K562 (cell line): ENCODE results near the gene TFCP2. TPM values are rescaled to one million over a fixed set of nuclear protein-coding genes. Genes with fewer than 3 reads are reported as not detected.

Experiments used
- ARID3B ChIP-seq: fragments of 250-450 bp; sonication (Bioruptor Pico); IDR thresholded peaks from 2 replicates; pipeline ENCODE4 v1.4.0; 2020; ENCODE audit warnings: borderline replicate concordance
- CBFB ChIP-seq: sonication (generic); formaldehyde crosslinking; IDR thresholded peaks from 2 replicates; pipeline ENCODE4 v1.4.0; 2020; ENCODE audit warnings: mild to moderate bottlenecking, missing genetic modification reagents
- CBX2 ChIP-seq: fragments of 200-600 bp; sonication (generic); IDR thresholded peaks from one replicate; pipeline ENCODE4 v1.6.1; 2012; ENCODE audit warnings: mild to moderate bottlenecking, low read length, inconsistent platforms; ENCODE audit not compliant: insufficient read depth, poor library complexity, severe bottlenecking
- CBX3 ChIP-seq, 2 experiments: IDR thresholded peaks; 1 replicate in 1 of 2; 2 replicates in 1 of 2; pipeline ENCODE4 v1.6.1; 2012; ENCODE audit warnings: inconsistent platforms in 2 of 2, low read length in 2 of 2, borderline replicate concordance in 1 of 2, control low read depth in 1 of 2
- CREM ChIP-seq: IDR thresholded peaks from 2 replicates; pipeline ENCODE4 v1.6.1; 2014; ENCODE audit warnings: antibody characterized with exemption, low read depth
- FOS ChIP-seq: IDR thresholded peaks from 3 replicates; pipeline ENCODE4 v1.6.1; 2011; ENCODE audit not compliant: insufficient read length; ENCODE audit errors: extremely low read depth
- PTBP1 ChIP-seq: fragments of 200-400 bp; formaldehyde crosslinking; IDR thresholded peaks from 2 replicates; pipeline ENCODE4 v1.6.1; 2017; ENCODE audit warnings: low read depth, low read length
- SMAD4 ChIP-seq: fragments of 250-450 bp; sonication (Bioruptor Pico); conservative IDR thresholded peaks from 2 replicates; pipeline ENCODE4 v1.8.0; 2021; ENCODE audit warnings: inconsistent platforms, mild to moderate bottlenecking, moderate library complexity
- TBL1XR1 ChIP-seq, 2 experiments: IDR thresholded peaks; 2 replicates each; pipeline ENCODE4 v1.6.1; 2012; ENCODE audit warnings: improper control_type of control experiment in 2 of 2, low read length in 2 of 2, mild to moderate bottlenecking in 1 of 2
- TCF7 ChIP-seq: sonication (generic); IDR thresholded peaks from 2 replicates; pipeline ENCODE4 v1.6.1; 2016; ENCODE audit warnings: antibody characterized with exemption, borderline replicate concordance
- TOE1 ChIP-seq, 2 experiments: fragments of 450-650 bp in 1 of 2; sonication (generic) in 1 of 2; formaldehyde crosslinking in 1 of 2; IDR thresholded peaks; 2 replicates each; pipeline versions ENCODE4 v1.7.1 to v1.8.0; 2016 to 2022; ENCODE audit warnings: borderline replicate concordance in 2 of 2, mild to moderate bottlenecking in 2 of 2, antibody characterized with exemption in 1 of 2, inconsistent platforms in 1 of 2, low read depth in 1 of 2, missing genetic modification reagents in 1 of 2, moderate library complexity in 1 of 2
- VEZF1 ChIP-seq: fragments of 200-800 bp; sonication (Bioruptor generic); IDR thresholded peaks from 2 replicates; pipeline ENCODE4 v1.6.1; 2017; ENCODE audit warnings: missing genetic modification characterization, missing compliant biosample characterization
- ZFX ChIP-seq: sonication (generic); formaldehyde crosslinking; IDR thresholded peaks from 2 replicates; pipeline ENCODE4 v1.8.0; 2022; ENCODE audit warnings: mild to moderate bottlenecking, missing genetic modification reagents, moderate library complexity
- ZNF165 ChIP-seq: fragments of 250-450 bp; sonication (Bioruptor Pico); IDR thresholded peaks from 2 replicates; pipeline ENCODE4 v1.4.0; 2020; ENCODE audit warnings: borderline replicate concordance
- polyA plus RNA-seq, 8 experiments: library from polyadenylated mRNA; depleted of rRNA in 4 of 8; stranded (reverse) in 5 of 8; unstranded in 3 of 8; fragments of >200 nt; fragmentation: Nextera tagmentation in 2 of 8; fragmentation: Illumina TruSeq in 1 of 8; extraction: Ambion mirVana in 2 of 8; extraction: Trizol in 1 of 8; gene quantifications; 2 replicates each; pipeline versions ENCODE4 v1.2.1 to v1.2.3, GENCODE V29; 2011 to 2014; ENCODE audit warnings: inconsistent platforms in 1 of 8, missing spikeins in 1 of 8
- total RNA-seq, 7 experiments: library from RNA; depleted of rRNA in 6 of 7; stranded (reverse); fragments of >200 nt in 6 of 7; fragmentation: Illumina TruSeq in 2 of 7; extraction: Trizol in 2 of 7; gene quantifications; 2 replicates each; pipeline versions ENCODE4 v1.2.1 to v1.2.3, GENCODE V29; 2011 to 2021; ENCODE audit warnings: low replicate concordance in 1 of 7
- TF ChIP-seq, protein P1 (sequence below), 2 experiments: IDR thresholded peaks; 2 replicates each; pipeline ENCODE4 v1.6.1; 2012; ENCODE audit warnings: improper control_type of control experiment in 2 of 2, low read depth in 2 of 2, low read length in 2 of 2, borderline replicate concordance in 1 of 2
- TF ChIP-seq, protein P2 (sequence below): fragments of 450-650 bp; IDR thresholded peaks from 2 replicates; pipeline ENCODE4 v1.6.1; 2018; ENCODE audit warnings: mild to moderate bottlenecking, low read depth; ENCODE audit not compliant: partially characterized antibody

TFCP2 gene
- total and polyA plus RNA-seq, 9 of the 15 experiments (the other 6 are each of a cell fraction or from before 2014, with no cell fraction given), result 8.0 to 38.9 (median 19.3) TPM

DNA sequence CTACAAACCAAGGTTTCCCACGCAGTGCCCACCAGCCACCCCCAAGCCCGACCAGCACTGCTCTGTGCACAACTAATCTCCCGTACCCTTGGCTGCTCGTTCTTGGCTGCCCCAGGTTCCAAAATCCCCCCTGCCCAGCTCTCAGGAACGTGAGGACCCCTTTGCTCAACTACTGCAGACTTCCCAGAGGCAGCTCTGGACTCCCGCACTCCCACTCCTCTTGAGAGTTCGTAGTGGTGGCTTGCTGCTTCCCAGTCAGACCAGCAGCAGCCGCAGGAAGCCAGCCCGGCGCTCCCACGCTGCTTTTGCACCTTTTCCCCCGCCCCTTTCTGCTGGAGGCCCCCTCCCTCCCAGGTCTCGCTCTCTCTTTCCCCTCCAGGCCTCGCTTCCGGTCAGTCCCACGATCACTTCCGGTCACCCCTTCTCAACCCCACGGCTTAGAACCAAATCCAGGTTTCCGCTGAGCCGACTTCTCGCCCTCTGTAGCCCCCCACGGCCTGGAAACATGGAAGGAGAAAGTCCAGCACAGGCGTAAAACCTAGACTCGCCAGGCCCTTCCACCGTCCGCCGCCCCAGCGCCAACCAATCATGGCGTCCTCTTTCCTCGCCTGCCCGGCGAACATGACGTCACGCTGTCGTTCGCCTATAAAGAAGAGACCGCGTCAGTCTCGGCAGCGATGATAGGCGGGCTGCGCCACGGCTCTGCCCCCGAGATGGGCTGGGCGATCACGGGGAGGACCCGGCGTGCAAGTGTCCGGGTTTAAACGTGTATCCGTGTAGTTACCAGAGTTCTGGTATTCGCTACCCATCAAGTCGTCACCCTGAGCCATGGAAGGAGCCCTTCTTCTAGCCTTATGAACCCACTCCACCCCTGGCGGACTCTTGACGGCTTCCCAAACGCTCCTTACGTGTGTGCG, at the start of gene TFCP2 (continued):
- TF ChIP-seq CBX2, result no peak
- no peak for TF ChIP-seq CBFB
- TF ChIP-seq CBX3 (IDR thresholded peaks at IDR 0.05; ENCODE audit: borderline replicate concordance in 1 of 2, low read length in 2 of 2), result peak in 1 of 2 experiments; percentile 20; a peak in 1 of 3 replicates
- TF ChIP-seq, protein P1, sequence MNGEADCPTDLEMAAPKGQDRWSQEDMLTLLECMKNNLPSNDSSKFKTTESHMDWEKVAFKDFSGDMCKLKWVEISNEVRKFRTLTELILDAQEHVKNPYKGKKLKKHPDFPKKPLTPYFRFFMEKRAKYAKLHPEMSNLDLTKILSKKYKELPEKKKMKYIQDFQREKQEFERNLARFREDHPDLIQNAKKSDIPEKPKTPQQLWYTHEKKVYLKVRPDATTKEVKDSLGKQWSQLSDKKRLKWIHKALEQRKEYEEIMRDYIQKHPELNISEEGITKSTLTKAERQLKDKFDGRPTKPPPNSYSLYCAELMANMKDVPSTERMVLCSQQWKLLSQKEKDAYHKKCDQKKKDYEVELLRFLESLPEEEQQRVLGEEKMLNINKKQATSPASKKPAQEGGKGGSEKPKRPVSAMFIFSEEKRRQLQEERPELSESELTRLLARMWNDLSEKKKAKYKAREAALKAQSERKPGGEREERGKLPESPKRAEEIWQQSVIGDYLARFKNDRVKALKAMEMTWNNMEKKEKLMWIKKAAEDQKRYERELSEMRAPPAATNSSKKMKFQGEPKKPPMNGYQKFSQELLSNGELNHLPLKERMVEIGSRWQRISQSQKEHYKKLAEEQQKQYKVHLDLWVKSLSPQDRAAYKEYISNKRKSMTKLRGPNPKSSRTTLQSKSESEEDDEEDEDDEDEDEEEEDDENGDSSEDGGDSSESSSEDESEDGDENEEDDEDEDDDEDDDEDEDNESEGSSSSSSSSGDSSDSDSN (IDR thresholded peaks at IDR 0.05; ENCODE audit: borderline replicate concordance in 1 of 2, low read depth in 2 of 2, low read length in 2 of 2), result peak; percentile 45 to 55; a peak in 1 of 4 replicates
- peak; percentile 98 for TF ChIP-seq CREM
- TF ChIP-seq ARID3B (CRISPR knock-in tag), result no peak
- TF ChIP-seq, protein P2, sequence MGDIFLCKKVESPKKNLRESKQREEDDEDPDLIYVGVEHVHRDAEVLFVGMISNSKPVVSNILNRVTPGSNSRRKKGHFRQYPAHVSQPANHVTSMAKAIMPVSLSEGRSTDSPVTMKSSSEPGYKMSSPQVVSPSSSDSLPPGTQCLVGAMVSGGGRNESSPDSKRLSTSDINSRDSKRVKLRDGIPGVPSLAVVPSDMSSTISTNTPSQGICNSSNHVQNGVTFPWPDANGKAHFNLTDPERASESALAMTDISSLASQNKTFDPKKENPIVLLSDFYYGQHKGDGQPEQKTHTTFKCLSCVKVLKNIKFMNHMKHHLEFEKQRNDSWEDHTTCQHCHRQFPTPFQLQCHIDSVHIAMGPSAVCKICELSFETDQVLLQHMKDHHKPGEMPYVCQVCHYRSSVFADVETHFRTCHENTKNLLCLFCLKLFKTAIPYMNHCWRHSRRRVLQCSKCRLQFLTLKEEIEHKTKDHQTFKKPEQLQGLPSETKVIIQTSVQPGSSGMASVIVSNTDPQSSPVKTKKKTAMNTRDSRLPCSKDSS, result no peak
- peak; percentile 42 for TF ChIP-seq SMAD4 (CRISPR knock-in tag)
- TF ChIP-seq FOS, result peak; percentile 83
- no peak for TF ChIP-seq PTBP1
- peak; percentile 95 for TF ChIP-seq ZFX (CRISPR knock-in tag)
- TF ChIP-seq ZNF165 (CRISPR knock-in tag), result no peak
- TF ChIP-seq TOE1 (IDR thresholded peaks at IDR 0.05; ENCODE audit: borderline replicate concordance), result peak; percentile 82
- TF ChIP-seq TOE1 (CRISPR knock-in tag; IDR thresholded peaks at IDR 0.05; ENCODE audit: borderline replicate concordance, low read depth), result no peak
- peak; percentile 96 for TF ChIP-seq VEZF1 (CRISPR knock-in tag)
- peak in 1 of 2 experiments; percentile 8; a peak in 1 of 4 replicates for TF ChIP-seq TBL1XR1 (IDR thresholded peaks at IDR 0.05; ENCODE audit: low read length in 2 of 2)
- no peak for TF ChIP-seq TCF7
